H1 (cell line): ENCODE measurements around the gene SLC25A39. TPM values are rescaled to one million over a fixed set of nuclear protein-coding genes. Genes with fewer than 3 reads are reported as not detected.

Experiments
- CTCF ChIA-PET: fragments of 300-600 bp; sonication (Branson Sonifier 250); formaldehyde crosslinking; loops from one replicate; lab custom pipeline; 2021; ENCODE audit not compliant: partially characterized antibody; lab: Charles Lee
- POLR2A ChIA-PET: fragments of 300-600 bp; sonication (Branson Sonifier 250); formaldehyde crosslinking; loops from one replicate; lab custom pipeline; 2021; ENCODE audit warnings: inconsistent platforms; ENCODE audit not compliant: partially characterized antibody; lab: Charles Lee
- DNase-seq, 2 experiments: peaks; one replicate each; pipeline versions ENCODE4 v3.0.0 to v3.0.0-alpha.2; 2010 to 2022; ENCODE audit warnings: low spot score in 2 of 2, low read depth in 1 of 2, mixed read lengths in 1 of 2
- FAIRE-seq: peaks from 2 replicates; lab custom pipeline; 2011; peaks lifted over from hg19 to GRCh38; lab: Jason Lieb, UNC
- H2AFZ ChIP-seq: 2 replicates; pipeline ENCODE4 v1.8.1; 2012; ENCODE audit warnings: low read length, inconsistent platforms
- H2AK5ac ChIP-seq: 2 replicates; pipeline ENCODE4 v1.6.1; 2013; ENCODE audit warnings: low read depth, low read length
- H2BK120ac ChIP-seq: replicated peaks from 2 replicates; pipeline ENCODE3; 2013; ENCODE audit warnings: low read depth, low read length, inconsistent platforms
- H2BK12ac ChIP-seq: 2 replicates; pipeline ENCODE4 v1.6.1; 2013; ENCODE audit warnings: low read depth, low read length
- H2BK15ac ChIP-seq: 2 replicates; pipeline ENCODE4 v1.6.1; 2013; ENCODE audit warnings: low read length
- H2BK20ac ChIP-seq: 2 replicates; pipeline ENCODE4 v1.6.1; 2013; ENCODE audit warnings: low read length
- H2BK5ac ChIP-seq: 2 replicates; pipeline ENCODE4 v1.6.1; 2013; ENCODE audit warnings: low read depth, low read length
- H3K14ac ChIP-seq: 2 replicates; pipeline ENCODE4 v1.6.1; 2013; ENCODE audit warnings: inconsistent platforms; ENCODE audit not compliant: insufficient read length
- H3K18ac ChIP-seq: 2 replicates; pipeline ENCODE4 v1.6.1; 2013; ENCODE audit warnings: low read length; ENCODE audit errors: extremely low read depth
- H3K23ac ChIP-seq: 2 replicates; pipeline ENCODE4 v1.6.1; 2013; ENCODE audit warnings: inconsistent platforms; ENCODE audit not compliant: insufficient read length
- H3K23me2 ChIP-seq: 2 replicates; pipeline ENCODE4 v1.6.1; 2013; ENCODE audit warnings: low read depth, low read length
- H3K27ac ChIP-seq: 2 replicates; pipeline ENCODE4 v1.6.1; 2011; ENCODE audit warnings: low read depth, low read length, inconsistent platforms
- H3K27me3 ChIP-seq, 4 experiments: replicated peaks in 1 of 4; 1 replicate in 1 of 4; 2 replicates in 3 of 4; pipeline versions ENCODE4 v1.6.1 to v1.8.1; 2011 to 2013; ENCODE audit warnings: low read length in 3 of 4, mild to moderate bottlenecking in 3 of 4, inconsistent platforms in 2 of 4, mixed read lengths in 2 of 4, moderate library complexity in 1 of 4; ENCODE audit not compliant: control insufficient read depth in 3 of 4, insufficient read depth in 3 of 4; ENCODE audit errors: extremely low read depth in 1 of 4
- H3K36me3 ChIP-seq, 4 experiments: 2 replicates each; pipeline versions ENCODE4 v1.6.1 to v1.8.1; 2011 to 2013; ENCODE audit warnings: mild to moderate bottlenecking in 4 of 4, low read length in 3 of 4, moderate library complexity in 2 of 4, control low read depth in 1 of 4, inconsistent platforms in 1 of 4; ENCODE audit not compliant: insufficient read depth in 4 of 4, control insufficient read depth in 2 of 4
- H3K4ac ChIP-seq: replicated peaks from 2 replicates; pipeline ENCODE3; 2013; ENCODE audit warnings: low read length, low read depth, mixed read lengths, inconsistent platforms; ENCODE audit not compliant: insufficient read length
- H3K4me1 ChIP-seq, 4 experiments: replicated peaks in 1 of 4; 1 replicate in 1 of 4; 2 replicates in 3 of 4; pipeline versions ENCODE4 v1.6.1 to v1.8.1; 2011 to 2013; ENCODE audit warnings: low read length in 3 of 4, inconsistent platforms in 2 of 4, mixed read lengths in 1 of 4; ENCODE audit not compliant: insufficient read depth in 4 of 4, control insufficient read depth in 3 of 4
- H3K4me2 ChIP-seq, 2 experiments: 2 replicates each; pipeline versions ENCODE4 v1.6.1 to v1.8.1; 2011 to 2013; ENCODE audit warnings: low read depth in 2 of 2, low read length in 2 of 2, control low read depth in 1 of 2, inconsistent platforms in 1 of 2, mild to moderate bottlenecking in 1 of 2; ENCODE audit not compliant: insufficient read depth in 1 of 2
- H3K4me3 ChIP-seq, 4 experiments: fragments of 200-600, 300-600 bp in 1 of 4; sonication (generic), shearing (Covaris generic), sonication (Bioruptor Twin) in 1 of 4; 2 replicates each; pipeline versions ENCODE4 v1.5.1 to v1.8.1; 2011 to 2016; ENCODE audit warnings: low read length in 4 of 4, low read depth in 3 of 4, control low read depth in 2 of 4, inconsistent platforms in 2 of 4, mild to moderate bottlenecking in 2 of 4, mixed read lengths in 1 of 4, moderate library complexity in 1 of 4; ENCODE audit not compliant: insufficient read depth in 2 of 4; ENCODE audit errors: extremely low read depth in 1 of 4
- H3K56ac ChIP-seq: replicated peaks from 2 replicates; pipeline ENCODE3; 2013; ENCODE audit warnings: low read depth, mild to moderate bottlenecking, mixed read lengths, low read length, inconsistent platforms; ENCODE audit not compliant: insufficient read length
- H3K79me1 ChIP-seq: 2 replicates; pipeline ENCODE4 v1.6.1; 2013; ENCODE audit warnings: low read depth, low read length, control low read depth
- H3K79me2 ChIP-seq, 2 experiments: 2 replicates each; pipeline versions ENCODE4 v1.6.1 to v1.8.1; 2012 to 2013; ENCODE audit warnings: low read length in 2 of 2, mild to moderate bottlenecking in 2 of 2, inconsistent platforms in 1 of 2; ENCODE audit not compliant: insufficient read depth in 2 of 2, control insufficient read depth in 1 of 2
- H3K9ac ChIP-seq, 4 experiments: replicated peaks in 1 of 4; 1 replicate in 1 of 4; 2 replicates in 3 of 4; pipeline versions ENCODE4 v1.6.1 to v1.8.1; 2011 to 2013; ENCODE audit warnings: low read depth in 3 of 4, low read length in 3 of 4, control low read depth in 2 of 4, mild to moderate bottlenecking in 2 of 4, moderate library complexity in 2 of 4, inconsistent platforms in 1 of 4; ENCODE audit errors: extremely low read depth in 1 of 4
- H3K9me3 ChIP-seq, 2 experiments: 2 replicates each; pipeline versions ENCODE4 v1.6.1 to v1.8.1; 2012 to 2013; ENCODE audit warnings: mild to moderate bottlenecking in 2 of 2, moderate library complexity in 2 of 2, control low read depth in 1 of 2, inconsistent platforms in 1 of 2, low read depth in 1 of 2, low read length in 1 of 2, mixed read lengths in 1 of 2; ENCODE audit not compliant: insufficient read depth in 2 of 2
- H4K20me1 ChIP-seq, 2 experiments: replicated peaks in 1 of 2; 2 replicates each; pipeline versions ENCODE3 to v1.8.1; 2011 to 2013; ENCODE audit warnings: inconsistent platforms in 2 of 2, low read length in 2 of 2, mild to moderate bottlenecking in 1 of 2; ENCODE audit not compliant: insufficient read depth in 2 of 2, control insufficient read depth in 1 of 2
- H4K5ac ChIP-seq: 2 replicates; pipeline ENCODE4 v1.6.1; 2013; ENCODE audit warnings: low read length, low read depth, mixed read lengths, inconsistent platforms; ENCODE audit not compliant: insufficient read length
- H4K8ac ChIP-seq: 2 replicates; pipeline ENCODE4 v1.8.0; 2013; ENCODE audit warnings: mild to moderate bottlenecking, moderate library complexity, low read length, inconsistent platforms; ENCODE audit not compliant: insufficient read depth; ENCODE audit errors: extremely low read depth
- H4K91ac ChIP-seq: replicated peaks from 2 replicates; pipeline ENCODE3; 2013; ENCODE audit warnings: low read length, mixed read lengths, inconsistent platforms; ENCODE audit not compliant: insufficient read length
- BRCA1 ChIP-seq: IDR thresholded peaks from 2 replicates; pipeline ENCODE4 v1.6.1; 2012; ENCODE audit warnings: low read depth, low read length, improper control_type of control experiment
- CHD2 ChIP-seq: IDR thresholded peaks from 2 replicates; pipeline ENCODE4 v1.6.1; 2012; ENCODE audit warnings: low read length, improper control_type of control experiment
- FOSL1 ChIP-seq: IDR thresholded peaks from 2 replicates; pipeline ENCODE4 v1.6.1; 2011; ENCODE audit warnings: mild to moderate bottlenecking, low read depth, low read length, moderate library complexity; ENCODE audit not compliant: insufficient read depth
- GABPA ChIP-seq: IDR thresholded peaks from 2 replicates; pipeline ENCODE4 v1.6.1; 2011; ENCODE audit warnings: mild to moderate bottlenecking, low read length, moderate library complexity, borderline replicate concordance; ENCODE audit not compliant: insufficient read depth
- GTF2F1 ChIP-seq: IDR thresholded peaks from 2 replicates; pipeline ENCODE4 v1.6.1; 2012; ENCODE audit warnings: low read depth, low read length, improper control_type of control experiment, borderline replicate concordance
- HDAC2 ChIP-seq, 2 experiments: fragments of 300-600 bp in 1 of 2; sonication (generic) in 1 of 2; IDR thresholded peaks; 2 replicates each; pipeline ENCODE4 v1.6.1; 2011 to 2012; ENCODE audit warnings: low read depth in 2 of 2, low read length in 2 of 2, mild to moderate bottlenecking in 2 of 2, moderate library complexity in 2 of 2, borderline replicate concordance in 1 of 2, inconsistent platforms in 1 of 2
- HDAC6 ChIP-seq: IDR thresholded peaks from one replicate; pipeline ENCODE4 v1.7.1; 2012; ENCODE audit warnings: low read depth, mild to moderate bottlenecking, inconsistent platforms, low read length, moderate library complexity
- POLR2A ChIP-seq, 2 experiments: IDR thresholded peaks; 1 replicate in 1 of 2; 2 replicates in 1 of 2; pipeline ENCODE4 v1.6.1; 2011; ENCODE audit warnings: low read depth in 2 of 2, low read length in 2 of 2, mild to moderate bottlenecking in 2 of 2; ENCODE audit errors: control extremely low read depth in 1 of 2
- POU5F1 ChIP-seq: IDR thresholded peaks from 2 replicates; pipeline ENCODE4 v1.6.1; 2011; ENCODE audit warnings: low read depth, mild to moderate bottlenecking, low read length, moderate library complexity
- RFX5 ChIP-seq: IDR thresholded peaks from 2 replicates; pipeline ENCODE4 v1.6.1; 2011; ENCODE audit warnings: low read depth, low read length, improper control_type of control experiment, borderline replicate concordance
- SP2 ChIP-seq: IDR thresholded peaks from 2 replicates; pipeline ENCODE4 v1.6.1; 2012; ENCODE audit warnings: mild to moderate bottlenecking, low read length, inconsistent platforms
- SP4 ChIP-seq: IDR thresholded peaks from 2 replicates; pipeline ENCODE4 v1.6.1; 2012; ENCODE audit warnings: low read length, inconsistent platforms
- SRF ChIP-seq: IDR thresholded peaks from 2 replicates; pipeline ENCODE4 v1.6.1; 2011; ENCODE audit warnings: mild to moderate bottlenecking, low read depth, low read length, moderate library complexity
- TAF1 ChIP-seq: IDR thresholded peaks from 2 replicates; pipeline ENCODE4 v1.6.1; 2011; ENCODE audit warnings: mild to moderate bottlenecking, low read depth, low read length
- WGBS, 2 experiments: shearing (Covaris generic) in 1 of 2; methylation state at CpG; one replicate each; pipeline versions ENCODE4 v1.1.6 to v1.1.7; 2013 to 2015; ENCODE audit warnings: low lambda C conversion rate in 2 of 2, mixed read lengths in 2 of 2, inconsistent platforms in 1 of 2, low coverage in 1 of 2, missing lambda C conversion rate in 1 of 2; ENCODE audit not compliant: insufficient replicate concordance in 2 of 2, insufficient coverage in 1 of 2, insufficient read length in 1 of 2; ENCODE audit errors: extremely low coverage in 1 of 2, missing lambda C conversion rate in 1 of 2; 5-methylcytosine and 5-hydroxymethylcytosine counted together
- polyA plus RNA-seq, 7 experiments: library from polyadenylated mRNA; depleted of rRNA in 3 of 7; stranded (reverse) in 5 of 7; unstranded in 2 of 7; fragments of >200 nt in 5 of 7; fragments of 200-250 nt in 2 of 7; gene quantifications; 1 replicate in 5 of 7; 2 replicates in 1 of 7; 4 replicates in 1 of 7; pipeline versions ENCODE4 v1.2.1 to v1.2.3, GENCODE V29; 2011 to 2013; ENCODE audit warnings: missing spikeins in 2 of 7, mixed read lengths in 2 of 7
- total RNA-seq: library from RNA; stranded (reverse); fragmentation: NEBNext Ultra II Directional; extraction: Animal tissue kit (Norgen Biotek cat#: 25700); gene quantifications from 2 replicates; pipeline ENCODE4 v1.2.1, GENCODE V29; 2021

SLC25A39 gene
- total and polyA plus RNA-seq, 2 of the 8 experiments (the other 6 are each of a cell fraction or from before 2014, with no cell fraction given): 200 to 291 TPM

DNA sequence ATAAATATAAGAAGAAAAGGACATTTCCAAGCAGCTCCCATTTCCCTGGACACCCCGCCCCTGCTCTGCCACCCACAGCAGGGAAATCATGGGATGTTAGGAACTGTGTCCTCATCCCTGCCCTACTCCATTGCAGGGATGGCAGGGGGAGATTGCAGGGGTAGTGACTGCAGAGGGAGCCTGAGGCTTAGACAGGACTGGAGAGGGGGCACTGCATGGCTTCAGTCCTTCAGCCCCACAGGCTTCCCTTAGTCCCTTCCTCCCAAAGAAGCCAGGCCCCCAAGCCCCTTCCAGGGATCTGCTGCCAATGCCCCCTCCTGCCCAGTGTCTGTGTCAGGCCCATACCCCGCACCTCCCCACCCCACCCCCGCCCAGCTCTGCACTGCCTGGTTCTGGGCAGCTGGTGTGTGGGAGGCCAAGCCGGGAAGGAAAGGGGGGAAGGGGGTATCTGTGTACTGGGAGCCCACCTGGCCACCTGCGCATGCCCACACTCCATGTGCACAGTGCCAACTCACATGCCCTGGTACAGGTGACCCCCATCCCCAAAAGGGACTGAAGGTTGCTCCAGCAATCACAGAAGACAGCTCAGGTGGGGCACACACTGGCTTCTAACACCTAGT, 13.0 kb downstream of the SLC25A39 start:
- H2BK5ac ChIP-seq: peak overlapping the region; percentile 28; the same call in 1 of the 2 replicates
- peak overlapping the region in 1 of 2 experiments; percentile 37; a peak in 1 of 4 replicates for H3K4me2 ChIP-seq
- H2BK12ac ChIP-seq: peak overlapping the region; percentile 60; the same call in 1 of the 2 replicates
- H2BK20ac ChIP-seq: no peak overlapping the region
- no peak for DNase-seq
- H4K91ac ChIP-seq: no peak overlapping the region
- no peak overlapping the region for H3K4ac ChIP-seq
- H2AFZ ChIP-seq: no peak overlapping the region
- peaks cover 0 to 19% (median 17%) of the 10 kb centered on the region in 4 experiments; a peak in 6 of 7 replicates for H3K27me3 ChIP-seq
- H4K20me1 ChIP-seq: peaks cover 0 to 11% of the 10 kb centered on the region in 2 experiments
- H2AK5ac ChIP-seq: no peak overlapping the region
- peaks cover 21% of the 10 kb centered on the region for H3K23me2 ChIP-seq
- no peak overlapping the region for H3K4me3 ChIP-seq
- 49% methylated on average over 3 of the region's 5 CpGs; no CpG with 5 or more reads in 1 of the 2 experiments for WGBS, 2 experiments
- ChIA-PET POLR2A (interaction anchor here (0.7 to 14.6 kb wide), 6 partner anchors 33 to 126 kb away, joined by 3 to 135 read pairs (median 4); partner anchors contain the start of genes GRN and UBTF), CTCF (interaction anchor here (0.7 to 3.7 kb wide), 12 partner anchors 7 to 108 kb away, joined by 3 to 24 read pairs (median 6); no protein-coding TSS in a partner anchor)
- H3K14ac ChIP-seq: no peak overlapping the region
- no peak overlapping the region for H2BK120ac ChIP-seq
- H3K23ac ChIP-seq: no peak overlapping the region
- FAIRE-seq: no peak
- no peaks in the 10 kb centered on the region for H3K79me1 ChIP-seq
- no peak overlapping the region for H3K56ac ChIP-seq
- H3K4me1 ChIP-seq: peaks cover 7 to 52% (median 38%) of the 10 kb centered on the region in 4 experiments
- H3K79me2 ChIP-seq: no peaks in the 10 kb centered on the region
- H4K5ac ChIP-seq: no peak overlapping the region
- no peak overlapping the region for H4K8ac ChIP-seq
- peak overlapping the region; percentile 19; the same call in 1 of the 2 replicates for H3K18ac ChIP-seq
- no peaks in the 10 kb centered on the region for H3K36me3 ChIP-seq
- H3K27ac ChIP-seq: no peak overlapping the region
- H3K9ac ChIP-seq: no peak overlapping the region
- peak overlapping the region; percentile 83; the same call in 1 of the 2 replicates for H2BK15ac ChIP-seq
- no peaks in the 10 kb centered on the region for H3K9me3 ChIP-seq
- TF ChIP-seq GABPA (no peak), GTF2F1 (no peak), FOSL1 (no peak), CHD2 (no peak), SRF (no peak), RFX5 (no peak), SP2 (no peak), SP4 (no peak), HDAC6 (no peak), BRCA1 (no peak), HDAC2 (IDR thresholded peaks at IDR 0.05; ENCODE audit: borderline replicate concordance in 1 of 2, low read depth in 2 of 2, low read length in 2 of 2) (no peak), POU5F1 (no peak), TAF1 (no peak), POLR2A (IDR thresholded peaks at IDR 0.05; ENCODE audit: control extremely low read depth in 1 of 2, low read depth in 2 of 2, low read length in 2 of 2) (no peak)
